Measurements from ENCODE around the gene FBXL7.
"Not testable (repeated sequence)": the region's sequence is repeated elsewhere in the genome, so short reads cannot be mapped to it uniquely, and the experiment has no call there.

The FBXL7 gene

GRCh38 chr5:15807248-15807647, 307.3 kb downstream of the FBXL7 start:
- no peak for DNase-seq (ENCODE audit: low read depth in 3 of 3)

GRCh38 chr5:15807871-15808270, 307.9 kb downstream of the FBXL7 start:
- DNase-seq (ENCODE audit: low read depth in 3 of 3), result no peak

- DNase-seq (ENCODE audit: low read depth in 3 of 3), result no peak
Observed at GRCh38 chr5:15808577-15808976, 308.6 kb downstream of the FBXL7 start.

GRCh38 chr5:15819617-15820016, 319.6 kb downstream of the FBXL7 start:
- DNase-seq (ENCODE audit: low read depth in 3 of 3), result no peak

GRCh38 chr5:15821506-15821905, 321.5 kb downstream of the FBXL7 start:
- no peak for DNase-seq (ENCODE audit: low read depth in 3 of 3)

- DNase-seq (ENCODE audit: low read depth in 3 of 3), result no peak
Observed at GRCh38 chr5:15823398-15823797, 323.4 kb downstream of the FBXL7 start.

GRCh38 chr5:15827741-15828140, 327.8 kb downstream of the FBXL7 start:
- no peak for DNase-seq (ENCODE audit: low read depth in 3 of 3)

GRCh38 chr5:15831408-15831807, 331.4 kb downstream of the FBXL7 start:
- DNase-seq (ENCODE audit: low read depth in 3 of 3), result no peak

- DNase-seq (ENCODE audit: low read depth in 3 of 3), result no peak
Observed at GRCh38 chr5:15833365-15833764, 333.4 kb downstream of the FBXL7 start.

GRCh38 chr5:15834596-15835245, 334.7 kb downstream of the FBXL7 start:
- no peak for DNase-seq (ENCODE audit: low read depth in 3 of 3)

- DNase-seq (ENCODE audit: low read depth in 3 of 3), result no peak
Observed at GRCh38 chr5:15835514-15835913, 335.5 kb downstream of the FBXL7 start.

- DNase-seq (ENCODE audit: low read depth in 3 of 3), result no peak
Observed at GRCh38 chr5:15837551-15838289, 337.7 kb downstream of the FBXL7 start.

GRCh38 chr5:15844253-15844652, 344.3 kb downstream of the FBXL7 start:
- no peak for DNase-seq (ENCODE audit: low read depth in 3 of 3)

GRCh38 chr5:15844871-15845270, 344.9 kb downstream of the FBXL7 start:
- no peak for DNase-seq (ENCODE audit: low read depth in 3 of 3)

GRCh38 chr5:15850536-15850935, 350.6 kb downstream of the FBXL7 start:
- DNase-seq (ENCODE audit: low read depth in 3 of 3), result no peak

- DNase-seq (ENCODE audit: low read depth in 3 of 3), result no peak
Observed at GRCh38 chr5:15850939-15851341, 351.0 kb downstream of the FBXL7 start.

GRCh38 chr5:15852217-15852616, 352.2 kb downstream of the FBXL7 start:
- no peak for DNase-seq (ENCODE audit: low read depth in 3 of 3)

- DNase-seq (ENCODE audit: low read depth in 3 of 3), result no peak
Observed at GRCh38 chr5:15852949-15853348, 353.0 kb downstream of the FBXL7 start.

- DNase-seq (ENCODE audit: low read depth in 3 of 3), result no peak
Observed at GRCh38 chr5:15858326-15858725, 358.3 kb downstream of the FBXL7 start.

GRCh38 chr5:15864536-15865215, 364.7 kb downstream of the FBXL7 start:
- no peak for DNase-seq (ENCODE audit: low read depth in 3 of 3)

- not testable (repeated sequence) for DNase-seq (ENCODE audit: low read depth in 3 of 3)
Observed at GRCh38 chr5:15872259-15872658, 372.3 kb downstream of the FBXL7 start.

GRCh38 chr5:15877914-15878313, 377.9 kb downstream of the FBXL7 start:
- no peak for DNase-seq (ENCODE audit: low read depth in 3 of 3)

- DNase-seq (ENCODE audit: low read depth in 3 of 3), result no peak
Observed at GRCh38 chr5:15880201-15880600, 380.2 kb downstream of the FBXL7 start.
